ENCODE results near the gene ARHGEF1. TPM values are rescaled to one million over a fixed set of nuclear protein-coding genes. Genes with fewer than 3 reads are reported as not detected.
A peak's percentile ranks its signal among the peaks of the same experiment; 100 is the strongest.

The ARHGEF1 gene
- total RNA-seq, 1 donor from 2014 or later: 73.1 TPM

GRCh38 chr19:41940731-41941409, 57.9 kb downstream of the ARHGEF1 start:
- Histone ChIP-seq H4K20me1 (ENCODE audit: insufficient read depth, low read length) (peaks cover 5% of the 10 kb centered on the region), H3K27ac (ENCODE audit: low read depth, low read length) (no peak overlapping the region), H3K27me3 (ENCODE audit: insufficient read depth, low read length) (peaks cover 8% of the 10 kb centered on the region), H3K79me2 (ENCODE audit: insufficient read depth, low read length) (no peaks in the 10 kb centered on the region), H2AFZ (ENCODE audit: low read depth, low read length) (peak overlapping the region; percentile 75), H3K9me3 (ENCODE audit: insufficient read depth, low read depth, low read length) (no peaks in the 10 kb centered on the region), H3K9ac (ENCODE audit: low read length) (peak overlapping the region; percentile 78), H3K4me3 (ENCODE audit: insufficient read depth, low read depth, low read length) (peak overlapping the region; percentile 61), H3K36me3 (ENCODE audit: insufficient read depth, low read length) (no peaks in the 10 kb centered on the region), H3K4me1 (ENCODE audit: insufficient read depth, low read length) (peaks cover 13% of the 10 kb centered on the region), H3K4me2 (ENCODE audit: low read length) (peak overlapping the region; percentile 95)
- Mint-ChIP-seq H3K4me1 (ENCODE audit: low read depth, unreplicated experiment) (peaks cover 8% of the 10 kb centered on the region), H3K4me3 (ENCODE audit: unreplicated experiment) (peak overlapping the region; percentile 84), H3K27ac (ENCODE audit: unreplicated experiment) (no peak overlapping the region), H3K27me3 (ENCODE audit: low read depth, unreplicated experiment) (peaks cover 33% of the 10 kb centered on the region), H3K36me3 (ENCODE audit: low read depth, unreplicated experiment) (peaks cover 8% of the 10 kb centered on the region), H3K9me3 (ENCODE audit: unreplicated experiment) (peaks cover 5% of the 10 kb centered on the region)
- FAIRE-seq: no peak
- DNase-seq (ENCODE audit: low read depth): no peak
- no peak for TF ChIP-seq EZH2 (IDR thresholded peaks at IDR 0.05; ENCODE audit: insufficient read depth, low read length)
- no peak for TF ChIP-seq CTCF (IDR thresholded peaks at IDR 0.05; ENCODE audit: insufficient read depth, low read depth, low read length)

- Histone ChIP-seq H4K20me1 (ENCODE audit: insufficient read depth, low read length) (peaks cover under 1% of the 10 kb centered on the region), H3K4me3 (ENCODE audit: insufficient read depth, low read depth, low read length) (no peak overlapping the region), H3K4me2 (ENCODE audit: low read length) (peak overlapping the region; percentile 95), H3K36me3 (ENCODE audit: insufficient read depth, low read length) (no peaks in the 10 kb centered on the region), H3K79me2 (ENCODE audit: insufficient read depth, low read length) (no peaks in the 10 kb centered on the region), H3K9me3 (ENCODE audit: insufficient read depth, low read depth, low read length) (no peaks in the 10 kb centered on the region), H3K27ac (ENCODE audit: low read depth, low read length) (no peak overlapping the region), H2AFZ (ENCODE audit: low read depth, low read length) (no peak overlapping the region), H3K27me3 (ENCODE audit: insufficient read depth, low read length) (peaks cover 6% of the 10 kb centered on the region), H3K4me1 (ENCODE audit: insufficient read depth, low read length) (peaks cover 6% of the 10 kb centered on the region), H3K9ac (ENCODE audit: low read length) (no peak overlapping the region)
- H3K27me3 Mint-ChIP-seq (ENCODE audit: low read depth, unreplicated experiment): peaks cover 28% of the 10 kb centered on the region
- H3K4me1 Mint-ChIP-seq (ENCODE audit: low read depth, unreplicated experiment): peaks cover 6% of the 10 kb centered on the region
- peaks cover 5% of the 10 kb centered on the region for H3K9me3 Mint-ChIP-seq (ENCODE audit: unreplicated experiment)
- no peak for TF ChIP-seq CTCF (IDR thresholded peaks at IDR 0.05; ENCODE audit: insufficient read depth, low read depth, low read length)
- TF ChIP-seq EZH2 (IDR thresholded peaks at IDR 0.05; ENCODE audit: insufficient read depth, low read length): no peak
- peaks cover 8% of the 10 kb centered on the region for H3K36me3 Mint-ChIP-seq (ENCODE audit: low read depth, unreplicated experiment)
- FAIRE-seq: no peak
- peak overlapping the region; percentile 79 for H3K4me3 Mint-ChIP-seq (ENCODE audit: unreplicated experiment)
- H3K27ac Mint-ChIP-seq (ENCODE audit: unreplicated experiment): peak overlapping the region; percentile 62
- no peak for DNase-seq (ENCODE audit: low read depth)
These were observed 58.6 kb downstream of the ARHGEF1 start for GRCh38 chr19:41941410-41942202.

Measured in astrocyte (in vitro differentiated cells and primary cell).